Activated CD4-positive, alpha-beta T cell treated with anti-CD3 and anti-CD28 coated beads for 24 hours (primary cell): ENCODE data around the gene SAMHD1.
A peak's percentile ranks its signal among the peaks of the same experiment; 100 is the strongest.
"Not testable (repeated sequence)": the region's sequence is repeated elsewhere in the genome, so short reads cannot be mapped to it uniquely, and the experiment has no call there.

ENCODE experiments used
- DNase-seq, 2 donors: peaks; one replicate each; pipeline ENCODE4 v3.0.0-alpha.2; 2020; ENCODE audit warnings: low read depth in 2 of 2

Gene SAMHD1

DNA sequence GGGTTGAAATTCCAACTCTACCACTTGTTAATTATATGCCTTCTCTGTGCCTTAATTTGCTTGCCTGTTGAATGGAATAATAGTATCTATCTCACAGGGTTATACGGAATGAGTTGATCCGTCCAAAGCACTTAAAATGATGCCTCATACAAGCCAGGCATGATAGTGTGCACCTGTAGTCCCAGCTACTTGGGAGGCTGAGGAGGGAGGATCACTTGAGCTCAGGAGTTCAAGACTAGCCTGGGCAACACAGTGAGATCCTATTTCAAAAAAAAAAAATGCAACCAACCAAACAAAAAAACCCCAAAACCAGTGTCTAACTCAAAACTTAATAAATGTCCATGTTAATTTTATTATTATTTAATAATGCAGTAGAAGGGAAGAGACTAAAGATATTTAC is 35.3 kb downstream of the SAMHD1 start:
- DNase-seq, result no peak

DNA sequence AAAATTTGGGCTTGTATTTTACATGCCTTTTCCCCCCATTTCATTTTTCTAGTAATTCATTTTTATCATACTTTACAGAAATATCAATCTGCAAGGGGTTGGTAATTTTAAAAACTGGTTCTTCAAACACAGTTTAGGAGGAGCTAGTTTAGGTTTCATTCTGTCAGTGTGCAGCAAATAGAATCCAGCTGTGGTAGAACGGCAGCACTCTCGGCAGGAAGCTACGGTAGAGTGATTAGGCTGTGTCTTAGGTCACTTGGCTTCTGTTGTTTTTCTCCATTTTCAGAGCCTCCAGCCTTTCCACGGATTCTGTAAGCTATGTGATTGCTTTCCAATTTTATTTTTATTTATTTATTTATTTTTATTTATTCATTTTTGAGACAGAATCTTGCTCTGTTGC is 42.9 kb downstream of the SAMHD1 start:
- DNase-seq, result no peak

DNA sequence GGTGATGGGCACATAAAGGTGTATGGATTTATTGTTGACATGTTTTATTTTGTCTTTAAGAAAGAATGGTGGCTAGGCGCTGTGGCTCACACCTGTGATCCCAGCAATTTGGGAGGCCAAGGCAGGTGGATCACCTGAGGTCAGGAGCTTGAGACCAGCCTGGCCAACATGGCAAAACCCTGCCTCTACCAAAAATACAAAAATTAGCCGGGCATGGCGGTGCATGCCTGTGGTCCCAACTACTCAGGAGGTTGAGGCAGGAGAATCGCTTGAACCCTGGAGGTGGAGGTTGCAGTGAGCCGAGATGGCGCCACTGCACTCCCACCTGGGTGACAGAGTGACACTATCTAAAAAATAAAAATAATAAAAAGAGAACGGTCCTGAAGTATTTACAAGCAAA is 45.4 kb downstream of the SAMHD1 start:
- DNase-seq, result not testable (repeated sequence)

DNA sequence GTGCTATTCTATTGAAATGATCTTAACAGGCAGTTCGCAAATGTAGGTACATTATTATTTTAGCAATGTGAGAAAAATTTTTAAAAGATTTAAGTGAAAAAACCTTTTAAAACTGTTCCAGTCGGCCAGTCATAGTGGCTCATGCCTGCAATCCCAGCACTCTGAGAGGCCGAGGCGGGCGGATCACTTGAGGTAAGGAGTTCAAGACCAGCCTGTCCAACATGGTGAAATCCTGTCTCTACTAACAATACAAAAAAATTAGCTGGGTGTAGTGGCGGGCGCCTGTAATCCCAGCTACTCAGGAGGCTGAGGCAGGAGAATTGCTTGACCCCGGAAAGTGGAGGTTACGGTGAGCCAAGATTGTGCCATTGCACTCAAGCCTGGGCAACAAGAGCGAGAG is 45.9 kb downstream of the SAMHD1 start:
- not testable (repeated sequence) for DNase-seq

DNA sequence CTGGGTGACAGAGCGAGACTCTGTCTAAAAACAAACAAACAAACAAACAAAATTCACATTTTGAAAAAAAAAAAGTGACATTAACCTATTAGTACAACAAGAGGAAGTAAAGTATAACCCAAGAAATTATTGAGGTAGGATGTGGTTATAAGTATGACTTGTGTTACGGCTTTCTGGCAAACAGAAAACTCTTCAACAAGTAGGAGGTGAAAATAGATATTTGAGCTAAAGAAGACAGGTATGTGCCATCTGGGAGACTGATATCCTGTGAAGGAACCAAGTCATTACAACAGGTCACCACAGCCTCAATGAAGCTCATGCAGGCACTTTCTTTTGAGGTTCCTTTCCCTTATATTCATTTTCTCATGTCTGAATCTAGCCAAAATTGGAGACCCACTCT is 46.8 kb downstream of the SAMHD1 start:
- DNase-seq, result no peak

DNA sequence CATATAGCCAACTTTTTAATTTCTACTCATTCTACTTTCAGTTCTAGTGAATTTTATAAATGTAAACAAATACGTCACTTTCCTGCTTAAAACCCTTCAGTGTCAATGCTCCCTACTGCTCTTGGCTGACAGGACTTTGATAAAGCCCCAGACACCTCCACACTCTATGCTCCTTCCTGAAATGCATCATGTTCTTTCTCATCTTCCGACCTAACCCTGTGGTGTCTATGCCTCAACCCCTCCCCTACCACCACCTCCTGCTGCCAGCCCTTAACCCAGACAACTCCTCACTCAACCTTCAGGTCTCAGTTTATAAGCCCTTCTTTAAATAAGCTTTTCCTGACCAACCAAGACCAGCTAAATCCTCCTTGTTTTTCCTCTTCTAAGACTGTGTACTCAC is 56.5 kb downstream of the SAMHD1 start:
- no peak for DNase-seq

- no peak for DNase-seq
Measured at GRCh38 chr20:36893801-36894200, 57.7 kb downstream of the SAMHD1 start.

- no peak for DNase-seq
Measured at GRCh38 chr20:36891211-36891610, 60.3 kb downstream of the SAMHD1 start.

DNA sequence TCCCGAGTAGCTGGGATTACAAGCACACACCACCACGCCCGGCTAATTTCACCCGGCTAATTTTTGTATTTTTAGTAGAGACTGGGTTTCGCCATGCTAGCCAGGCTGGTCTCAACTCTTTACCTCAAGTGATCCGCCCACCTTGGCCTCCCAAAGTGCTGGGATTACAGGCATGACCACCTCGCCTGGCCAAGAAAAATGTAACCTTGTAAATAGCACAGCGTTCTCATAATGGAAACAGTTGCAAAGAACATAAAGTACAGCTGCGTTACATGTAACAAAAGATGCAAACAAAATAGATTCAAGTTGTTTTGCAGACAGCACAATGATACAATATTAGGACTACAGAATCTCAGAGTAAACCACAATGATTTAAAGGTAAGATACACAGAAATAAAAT is 60.9 kb downstream of the SAMHD1 start:
- DNase-seq, result no peak

DNA sequence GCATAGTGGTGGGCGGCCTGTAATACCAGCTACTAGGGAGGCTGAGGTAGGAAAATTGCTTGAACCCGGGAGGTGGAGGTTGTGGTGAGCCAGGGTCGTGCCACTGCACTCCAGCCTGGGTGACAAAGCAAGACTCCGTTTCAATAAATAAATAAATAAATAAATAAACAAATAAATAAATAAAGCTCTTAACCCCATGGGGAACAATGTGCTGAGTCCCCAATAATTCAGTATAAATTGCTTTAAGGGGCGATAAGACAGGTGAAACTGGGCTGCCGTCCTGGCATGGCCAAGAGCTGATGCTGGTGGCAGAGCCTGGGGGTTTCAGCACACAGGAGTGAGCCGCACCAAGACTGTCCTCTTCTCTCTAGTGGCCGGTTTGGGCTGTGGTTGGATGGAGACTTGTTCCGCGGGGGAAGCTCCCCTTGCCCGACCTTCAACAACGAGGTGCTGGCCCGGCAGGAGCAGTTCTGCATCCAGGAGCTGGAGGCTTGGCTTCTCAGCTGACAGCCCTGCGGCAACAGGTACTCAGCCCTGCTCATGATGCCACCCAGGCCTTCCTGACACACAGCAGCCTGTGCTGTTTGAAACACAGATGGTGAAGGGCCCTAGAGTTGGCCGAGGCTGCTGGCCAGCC is 62.5 kb downstream of the SAMHD1 start:
- no peak for DNase-seq

- no peak for DNase-seq
Measured at GRCh38 chr20:36887752-36888090, 63.8 kb downstream of the SAMHD1 start.

- peak; percentile 76 to 88 for DNase-seq
Measured at GRCh38 chr20:36886859-36887751, 64.4 kb downstream of the SAMHD1 start.

GRCh38 chr20:36885356-36885755 is 66.2 kb downstream of the SAMHD1 start:
- DNase-seq, result no peak

DNA sequence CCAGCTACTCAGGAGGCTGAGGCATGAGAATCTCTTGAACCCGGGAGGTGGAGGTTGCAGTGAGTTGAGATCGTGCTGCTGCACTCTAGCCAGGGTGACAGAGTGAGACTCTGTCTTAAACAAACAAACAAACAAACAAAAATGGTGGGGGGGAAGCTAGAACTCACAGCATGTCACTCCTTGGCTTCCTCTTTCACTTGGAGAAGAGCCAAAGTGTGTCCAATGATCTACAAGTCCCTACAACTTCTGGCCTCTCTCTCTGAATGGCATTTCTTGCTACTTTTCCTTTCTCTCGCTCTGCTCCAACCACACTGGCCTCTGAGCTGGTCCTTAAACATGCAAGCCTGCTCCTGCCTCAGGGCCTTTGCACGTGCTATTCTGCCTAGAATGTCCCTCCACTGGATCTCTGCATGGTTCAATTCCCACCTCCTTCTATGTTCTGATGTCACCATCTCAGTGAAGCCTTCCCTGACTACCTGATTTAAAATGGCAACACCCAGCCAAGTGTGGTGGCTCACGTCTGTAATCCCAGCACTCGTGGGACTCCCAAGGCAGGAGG is 67.5 kb downstream of the SAMHD1 start:
- no peak for DNase-seq

GRCh38 chr20:36881888-36882287 is 69.6 kb downstream of the SAMHD1 start:
- DNase-seq, result no peak

DNA sequence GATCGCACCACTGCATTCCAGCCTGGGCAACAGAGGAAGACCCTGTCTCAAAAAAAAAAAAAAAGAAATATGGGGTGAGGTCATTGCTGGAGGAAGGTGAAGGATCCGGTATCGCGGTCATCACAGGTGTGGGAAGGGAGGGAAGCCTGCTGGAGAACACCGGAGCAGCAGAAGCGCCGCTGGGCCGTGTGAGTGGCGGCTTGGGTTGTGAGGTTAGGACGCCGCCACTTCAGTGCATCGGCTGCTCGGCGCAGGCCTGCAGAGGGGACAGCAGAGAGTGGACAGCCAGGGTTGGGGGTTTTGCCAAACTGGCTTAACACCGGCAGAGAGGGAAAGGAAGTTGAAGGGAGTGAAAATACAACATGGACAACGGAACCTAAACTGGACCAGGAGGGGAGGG is 70.2 kb downstream of the SAMHD1 start:
- DNase-seq, result no peak

DNA sequence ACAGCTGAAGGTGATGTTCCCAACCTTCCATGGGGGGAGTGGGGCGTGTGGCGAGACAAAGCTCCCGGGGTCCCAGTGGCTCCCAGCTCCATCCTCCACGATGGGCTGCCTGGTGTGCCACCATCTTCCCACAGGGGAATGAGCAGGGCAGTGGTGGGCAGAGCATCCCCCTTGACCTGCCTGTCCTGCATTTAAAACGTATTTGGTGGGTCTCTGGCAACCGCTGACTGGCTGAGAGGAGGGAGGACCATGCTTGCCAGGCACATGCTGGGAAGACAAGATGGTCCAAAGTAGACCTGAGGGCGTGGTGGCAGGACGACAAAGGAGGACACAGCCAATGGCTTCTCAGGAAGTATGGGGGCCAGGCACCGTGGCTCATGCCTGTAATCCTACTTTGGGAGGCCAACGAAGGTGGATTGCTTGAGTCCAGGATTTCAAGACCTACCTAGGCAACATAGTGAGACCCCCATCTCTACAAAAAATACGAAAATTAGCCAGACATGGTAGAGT is 70.7 kb downstream of the SAMHD1 start:
- no peak for DNase-seq

- DNase-seq, result no peak
Measured at GRCh38 chr20:36878941-36879340, 72.6 kb downstream of the SAMHD1 start.

DNA sequence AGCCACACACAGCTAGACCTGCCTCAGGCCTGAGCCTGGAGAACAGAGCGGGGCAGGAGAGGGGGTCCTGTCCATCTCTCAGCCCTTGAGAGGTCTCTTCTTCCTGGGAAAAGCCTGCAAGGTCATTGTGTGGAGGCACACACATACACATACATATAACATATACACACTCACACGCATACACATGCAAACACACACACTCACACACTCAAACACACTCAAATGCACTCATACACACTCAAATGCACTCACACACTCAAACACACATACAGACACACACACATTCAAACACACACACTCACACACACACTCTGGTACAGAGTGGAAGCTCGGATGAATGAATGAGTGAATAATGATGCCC is 75.1 kb downstream of the SAMHD1 start:
- no peak for DNase-seq

GRCh38 chr20:36875702-36876472 is 75.6 kb downstream of the SAMHD1 start, which contains the start of gene TLDC2:
TSS of gene TLDC2 (plus strand) at chr20:36876138. CDS start at chr20:36876175, 37 bp downstream.
- no peak for DNase-seq

DNA sequence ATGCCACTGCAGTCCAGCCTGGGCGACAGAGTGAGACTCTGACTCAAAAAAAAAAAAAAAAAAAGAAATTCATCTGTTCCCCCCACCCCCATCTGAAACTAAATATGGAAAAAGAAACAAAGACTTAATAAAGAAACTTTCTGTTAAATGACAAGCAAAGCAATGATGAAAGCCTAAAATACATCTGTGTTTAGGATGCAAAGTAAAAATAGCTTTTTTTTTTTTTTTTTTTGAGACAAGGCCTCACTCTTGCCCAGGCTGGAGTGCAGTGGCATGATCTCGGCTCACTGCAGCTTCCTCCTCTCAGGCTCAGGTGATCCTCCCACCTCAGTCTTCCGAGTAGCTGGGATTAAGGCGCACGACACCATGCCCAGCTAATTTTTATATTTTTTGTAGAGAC is 76.4 kb downstream of the SAMHD1 start:
- not testable (repeated sequence) for DNase-seq
